Cerebellar cortex (tissue), 1 donor: Measurements from ENCODE around the gene NDUFAF3.

ENCODE experiments used
- DNase-seq: peaks from one replicate; pipeline ENCODE4 v3.0.0-alpha.2; 2015; ENCODE audit warnings: low spot score

NDUFAF3 gene, protein sequence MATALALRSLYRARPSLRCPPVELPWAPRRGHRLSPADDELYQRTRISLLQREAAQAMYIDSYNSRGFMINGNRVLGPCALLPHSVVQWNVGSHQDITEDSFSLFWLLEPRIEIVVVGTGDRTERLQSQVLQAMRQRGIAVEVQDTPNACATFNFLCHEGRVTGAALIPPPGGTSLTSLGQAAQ

GRCh38 chr3:49021813-49022687, at the start of gene NDUFAF3:
NDUFAF3 (plus strand) TSS chr3:49022121; CDS start chr3:49022145, 24 bp downstream.
- DNase-seq: peak; percentile 90

GRCh38 chr3:48974076-48974864, 47.7 kb upstream of the NDUFAF3 start:
- no peak for DNase-seq

- no peak for DNase-seq
These were observed 42.5 kb upstream of the NDUFAF3 start for GRCh38 chr3:48979451-48979850.

GRCh38 chr3:48980295-48980694, 41.6 kb upstream of the NDUFAF3 start:
- DNase-seq: no peak

DNA sequence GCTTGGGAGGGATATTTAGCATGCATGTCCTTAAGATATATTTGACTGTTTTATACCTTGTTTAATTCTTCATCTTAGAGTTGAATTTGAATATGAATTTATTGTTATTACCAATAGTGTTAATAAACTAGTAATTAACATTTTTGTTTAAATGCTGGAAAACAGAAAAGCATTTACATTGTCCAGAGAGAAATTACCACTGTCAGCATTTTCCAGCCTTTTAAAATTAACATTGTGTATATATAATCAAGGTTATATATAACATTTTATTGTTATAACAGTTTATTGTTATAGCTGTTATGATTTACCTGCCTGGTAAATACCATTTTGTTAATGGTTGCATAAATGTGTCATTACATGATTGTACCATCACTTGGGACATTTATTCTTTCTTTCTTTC, 39.9 kb upstream of the NDUFAF3 start:
- DNase-seq: no peak

DNA sequence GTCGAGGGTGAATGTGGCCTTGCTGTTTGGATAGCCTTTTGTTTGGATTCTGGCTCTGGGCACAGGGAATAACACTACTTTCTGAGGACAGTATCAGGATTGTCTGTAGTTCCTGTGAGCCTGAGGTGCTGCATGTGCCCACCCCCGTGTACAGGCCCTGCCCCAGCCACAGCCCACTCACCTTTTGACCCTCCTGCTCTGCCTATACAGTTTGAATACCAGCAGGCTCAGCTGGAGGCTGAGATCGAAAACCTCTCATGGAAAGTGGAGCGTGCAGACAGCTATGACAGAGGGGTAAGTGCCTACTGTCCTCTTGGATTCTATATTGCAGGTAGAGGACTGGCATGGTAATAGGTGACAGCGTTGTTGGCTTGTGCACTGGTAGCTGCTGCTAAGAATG, 39.2 kb upstream of the NDUFAF3 start:
- DNase-seq: no peak

DNA sequence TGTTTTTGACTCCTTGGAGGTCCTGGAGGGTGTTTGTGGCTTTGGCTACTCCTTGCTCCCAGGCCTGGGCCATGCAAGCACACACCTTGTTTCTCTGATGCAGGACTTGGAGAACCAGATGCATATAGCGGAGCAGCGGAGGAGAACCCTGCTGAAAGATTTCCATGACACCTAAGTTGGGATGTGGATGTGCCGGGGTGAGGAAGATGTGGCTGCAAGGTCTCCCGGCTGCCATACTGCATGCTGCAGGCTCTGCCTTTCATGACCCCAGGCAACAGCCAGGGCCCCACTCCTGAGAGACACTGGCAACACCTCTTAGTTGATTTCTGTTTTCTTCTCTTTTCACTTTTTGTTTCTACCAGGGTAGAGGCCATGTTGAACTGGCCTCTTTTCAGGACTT, 38.8 kb upstream of the NDUFAF3 start:
- DNase-seq: no peak

- DNase-seq: no peak
These were observed 37.3 kb upstream of the NDUFAF3 start for GRCh38 chr3:48984663-48985062.

DNA sequence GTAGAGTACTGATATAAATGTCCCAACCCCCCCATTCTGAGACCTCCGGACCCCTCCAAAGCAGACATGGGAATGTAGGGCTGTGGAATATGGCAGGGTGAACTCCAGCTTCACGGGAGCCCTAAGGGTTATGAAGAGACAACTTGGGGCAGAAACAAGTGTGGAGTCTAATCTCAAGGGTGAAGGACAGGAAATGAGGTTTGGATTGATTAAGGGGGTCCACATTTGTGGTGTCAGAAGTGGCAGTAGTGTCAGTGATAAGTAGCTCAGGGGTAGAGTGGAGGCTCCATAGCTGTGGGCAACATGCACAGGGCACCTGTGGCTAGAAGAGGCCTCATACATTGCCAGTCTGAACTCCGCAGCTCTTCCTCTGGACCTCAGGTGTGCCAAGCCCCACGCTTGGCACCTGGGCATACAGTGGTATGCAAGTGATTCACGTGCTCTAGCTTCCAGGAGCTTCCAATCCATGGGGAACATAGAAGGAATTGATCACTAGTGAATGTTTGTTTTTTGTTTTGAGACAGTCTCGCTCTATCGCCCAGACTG, 36.0 kb upstream of the NDUFAF3 start:
- DNase-seq: no peak

DNA sequence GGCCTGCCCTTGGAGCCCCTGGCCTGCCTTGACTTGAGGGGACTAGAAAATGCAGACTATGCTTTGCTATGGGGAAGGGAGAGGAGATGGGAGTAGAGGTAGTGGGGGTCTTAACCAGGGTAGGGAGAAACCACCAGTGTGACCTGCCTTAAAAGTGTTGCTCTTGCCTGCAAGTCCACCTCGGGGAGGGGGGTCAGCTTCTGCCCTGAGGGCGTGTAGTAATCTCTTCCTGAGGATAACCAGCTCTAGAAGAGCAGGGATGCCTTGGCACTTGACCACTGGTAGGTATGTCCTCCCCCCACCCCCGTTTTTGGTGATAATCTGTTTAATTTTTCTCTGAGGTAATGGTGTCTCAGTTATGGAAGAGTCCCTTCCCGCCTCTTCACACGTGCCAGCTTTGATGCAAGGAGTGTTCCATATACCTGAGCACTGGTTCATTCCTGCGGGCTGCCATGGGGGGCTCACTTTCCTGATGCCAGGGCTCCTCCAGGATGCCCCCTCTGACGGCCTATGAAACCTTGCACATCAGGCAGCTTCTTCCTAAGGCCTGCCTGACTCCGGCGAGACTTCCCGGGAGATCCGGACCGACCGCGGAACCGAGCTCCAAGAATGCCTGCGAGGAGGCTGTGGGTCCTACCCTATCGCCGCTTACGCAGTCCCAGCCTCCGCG, 32.7 kb upstream of the NDUFAF3 start:
- no peak for DNase-seq

DNA sequence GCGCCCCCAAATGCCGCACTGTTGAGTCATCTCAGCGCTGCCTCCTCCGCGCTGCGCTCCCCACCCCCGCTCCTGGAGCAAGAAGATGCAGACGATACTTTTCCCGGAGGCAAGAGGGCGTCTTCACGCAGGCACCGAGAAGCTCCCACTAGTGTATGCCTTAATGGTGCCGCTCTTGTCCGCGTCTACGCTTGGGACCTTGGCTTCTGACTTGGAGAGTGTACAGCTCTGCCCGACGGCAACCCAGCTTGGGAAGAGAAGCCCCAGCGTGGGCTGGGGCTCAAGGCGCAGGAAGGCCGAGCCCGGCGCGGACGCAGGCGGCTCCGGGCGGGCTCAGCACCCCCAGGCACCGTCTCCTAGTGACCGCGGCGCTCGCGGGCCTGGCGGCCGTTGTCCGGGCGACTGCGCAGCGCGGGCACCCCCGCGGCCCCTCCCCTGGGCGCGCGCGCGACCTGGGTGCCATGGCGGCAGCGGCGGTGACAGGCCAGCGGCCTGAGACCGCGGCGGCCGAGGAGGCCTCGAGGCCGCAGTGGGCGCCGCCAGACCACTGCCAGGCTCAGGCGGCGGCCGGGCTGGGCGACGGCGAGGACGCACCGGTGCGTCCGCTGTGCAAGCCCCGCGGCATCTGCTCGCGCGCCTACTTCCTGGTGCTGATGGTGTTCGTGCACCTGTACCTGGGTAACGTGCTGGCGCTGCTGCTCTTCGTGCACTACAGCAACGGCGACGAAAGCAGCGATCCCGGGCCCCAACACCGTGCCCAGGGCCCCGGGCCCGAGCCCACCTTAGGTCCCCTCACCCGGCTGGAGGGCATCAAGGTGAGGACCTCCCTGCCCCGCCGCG, 31.9 kb upstream of the NDUFAF3 start, which contains the start of gene P4HTM:
Gene P4HTM (plus strand): TSS at position 446 of the 840 bp plus-strand sequence. CDS start 16 bp downstream, at position 462.
- DNase-seq: peak; percentile 82

DNA sequence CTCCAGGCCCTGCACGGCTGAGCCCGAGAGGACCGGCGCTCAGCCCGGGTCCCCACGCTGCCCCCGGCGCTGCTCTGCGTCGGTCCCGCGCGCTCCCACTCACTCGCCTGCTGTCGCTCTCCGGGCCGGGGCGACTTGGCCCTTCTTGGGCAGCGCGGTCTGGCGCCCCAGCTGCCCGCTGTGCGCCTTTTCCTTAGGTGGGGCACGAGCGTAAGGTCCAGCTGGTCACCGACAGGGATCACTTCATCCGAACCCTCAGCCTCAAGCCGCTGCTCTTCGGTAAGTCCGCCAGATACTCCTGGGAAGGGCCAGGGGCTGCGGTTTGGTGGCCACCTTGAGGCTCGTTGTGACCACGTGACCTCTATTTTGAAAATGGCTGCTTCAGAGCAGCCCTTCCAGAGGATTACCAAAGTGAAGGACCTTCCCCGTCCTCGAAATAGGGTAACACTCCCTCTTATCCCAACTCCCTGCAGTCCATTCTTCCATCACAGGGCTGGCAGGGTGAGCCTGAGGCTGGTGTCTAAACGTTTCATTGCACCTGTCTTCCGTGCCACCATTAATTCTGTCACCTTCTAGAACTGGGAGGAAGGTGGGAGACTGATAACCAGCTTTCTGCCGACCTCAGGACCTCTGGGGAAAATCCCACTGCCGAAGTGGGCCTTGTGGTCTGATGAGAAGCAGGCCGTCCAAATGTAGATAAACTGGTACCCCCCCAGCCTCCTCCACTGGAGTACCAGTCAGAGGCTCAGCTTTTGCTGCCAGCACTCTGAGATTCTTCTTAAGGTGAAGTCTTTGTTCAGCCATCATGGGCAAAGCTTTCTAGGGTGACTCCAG, 31.1 kb upstream of the NDUFAF3 start:
- DNase-seq: peak; percentile 59

- DNase-seq: no peak
These were observed 29.9 kb upstream of the NDUFAF3 start for GRCh38 chr3:48991851-48992545.

DNA sequence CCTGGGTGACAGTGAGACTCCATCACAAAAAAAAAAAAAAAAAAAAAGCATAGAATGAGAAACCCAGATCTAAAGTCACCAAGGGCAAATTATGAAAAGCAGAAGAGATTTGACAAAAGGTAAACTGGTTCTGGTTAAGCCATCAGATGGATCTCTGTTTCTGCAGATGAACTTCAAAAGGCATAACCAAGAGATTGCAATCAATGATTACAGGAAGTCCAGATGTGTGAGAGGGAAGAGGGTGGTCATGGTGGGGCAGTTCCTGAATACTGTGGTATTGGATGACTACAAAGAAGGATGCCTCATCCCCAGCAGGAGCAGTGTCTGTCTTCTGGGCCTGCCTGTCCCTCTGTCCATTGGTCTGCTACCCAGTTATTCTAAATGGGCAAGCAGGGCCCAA, 28.1 kb upstream of the NDUFAF3 start:
- DNase-seq: no peak

DNA sequence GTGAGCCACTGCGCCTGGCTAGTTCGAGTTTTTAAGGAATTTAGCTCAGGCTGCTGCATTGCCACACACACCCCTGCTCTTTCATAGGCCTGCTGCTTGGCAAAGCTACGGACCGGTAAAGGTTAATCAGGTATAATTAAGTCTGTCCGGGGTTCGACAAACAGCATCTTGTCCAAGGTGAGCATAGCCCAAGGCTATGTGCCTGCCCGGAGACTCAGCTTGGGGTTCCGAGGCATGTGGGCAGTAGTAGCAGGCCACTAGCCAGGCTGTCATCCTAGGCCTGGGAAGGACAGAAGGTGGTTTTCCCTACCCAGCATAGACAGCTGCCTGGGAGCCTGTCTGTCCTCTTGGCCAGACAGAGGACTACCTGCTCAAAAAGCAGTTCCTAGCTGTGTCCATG, 25.3 kb upstream of the NDUFAF3 start:
- no peak for DNase-seq

- no peak for DNase-seq
These were observed 24.8 kb upstream of the NDUFAF3 start for GRCh38 chr3:48997102-48997635.

GRCh38 chr3:48997714-48998637, 23.9 kb upstream of the NDUFAF3 start:
- DNase-seq: peak; percentile 48
